ENCODE data around the gene KRTAP19-8. TPM values are rescaled to one million over a fixed set of nuclear protein-coding genes. Genes with fewer than 3 reads are reported as not detected.

Gene KRTAP19-8
- total and polyA plus RNA-seq, 7 experiments from 2014 or later = not detected

- ChIA-PET POLR2A (no interaction called here), CTCF (no interaction called here)
- no peak overlapping the region for H3K4me3 ChIP-seq (ENCODE audit: low read length)
- H3K27me3 ChIP-seq (ENCODE audit: control insufficient read depth in 2 of 2, insufficient read depth in 2 of 2, low read length in 2 of 2) = no peaks in the 10 kb centered on the region
- no peaks in the 10 kb centered on the region for H3K9me3 ChIP-seq (ENCODE audit: control insufficient read depth in 2 of 3, low read length in 3 of 3)
- H3K36me3 Mint-ChIP-seq = no peaks in the 10 kb centered on the region
- H3K4me1 ChIP-seq (ENCODE audit: control insufficient read depth in 2 of 2, insufficient read depth in 2 of 2, low read length in 2 of 2) = no peaks in the 10 kb centered on the region
- no peak for DNase-seq
- no peak overlapping the region for H3K27ac ChIP-seq (ENCODE audit: low read depth, low read length)
- H3K36me3 ChIP-seq (ENCODE audit: control insufficient read depth in 2 of 3, insufficient read depth in 3 of 3, low read length in 3 of 3) = no peaks in the 10 kb centered on the region
- no peak for ATAC-seq
- intact Hi-C loops (cut with micrococcal nuclease) = no loop called here
- H3K4me1 Mint-ChIP-seq = peaks cover 0 to 5% (median 0%) of the 10 kb centered on the region in 7 donors
- no peak overlapping the region for H3K4me3 Mint-ChIP-seq
- peaks cover 0 to 15% (median 12%) of the 10 kb centered on the region in 5 donors for H3K27me3 Mint-ChIP-seq
- H3K27ac Mint-ChIP-seq = no peak overlapping the region
- no peaks in the 10 kb centered on the region for H3K9me3 Mint-ChIP-seq
These were observed 40.7 kb downstream of the KRTAP19-8 start for GRCh38 chr21:30997541-30997940.

DNA sequence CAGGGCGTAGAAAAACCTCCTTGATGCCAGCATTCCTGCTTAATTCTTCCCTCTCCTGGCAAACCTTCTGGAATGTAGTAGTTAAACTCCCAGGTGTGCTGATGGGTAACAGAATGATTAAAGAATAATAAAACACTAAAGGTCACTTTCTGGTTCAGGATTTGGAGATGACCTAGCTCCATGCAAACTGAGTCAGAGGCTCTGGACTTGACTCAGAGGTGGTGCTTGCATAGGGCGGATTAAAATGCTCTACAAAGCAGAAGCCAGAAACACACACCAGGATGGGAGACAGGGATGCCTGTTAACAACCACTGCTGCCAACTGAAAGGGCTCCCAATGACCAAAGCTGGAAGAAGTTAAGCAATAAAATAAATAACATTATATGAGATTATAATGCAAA is 41.5 kb downstream of the KRTAP19-8 start:
- Mint-ChIP-seq H3K9me3 (no peaks in the 10 kb centered on the region), H3K4me3 (no peak overlapping the region), H3K36me3 (no peaks in the 10 kb centered on the region), H3K4me1 (peaks cover 0 to 5% (median 0%) of the 10 kb centered on the region in 7 donors), H3K27me3 (peaks cover 4 to 19% (median 16%) of the 10 kb centered on the region in 5 donors), H3K27ac (no peak overlapping the region)
- H3K4me3 ChIP-seq (ENCODE audit: low read length) = no peak overlapping the region
- ChIA-PET POLR2A (no interaction called here), CTCF (no interaction called here)
- H3K4me1 ChIP-seq (ENCODE audit: control insufficient read depth in 2 of 2, insufficient read depth in 2 of 2, low read length in 2 of 2) = no peaks in the 10 kb centered on the region
- H3K27ac ChIP-seq (ENCODE audit: low read depth, low read length) = no peak overlapping the region
- ATAC-seq (no peak), DNase-seq (no peak)
- no peaks in the 10 kb centered on the region for H3K36me3 ChIP-seq (ENCODE audit: control insufficient read depth in 2 of 3, insufficient read depth in 3 of 3, low read length in 3 of 3)
- no peaks in the 10 kb centered on the region for H3K9me3 ChIP-seq (ENCODE audit: control insufficient read depth in 2 of 3, low read length in 3 of 3)
- intact Hi-C loops (cut with micrococcal nuclease) = no loop called here
- H3K27me3 ChIP-seq (ENCODE audit: control insufficient read depth in 2 of 2, insufficient read depth in 2 of 2, low read length in 2 of 2) = no peaks in the 10 kb centered on the region

- Histone ChIP-seq H3K4me1 (ENCODE audit: control insufficient read depth in 2 of 2, insufficient read depth in 2 of 2, low read length in 2 of 2) (no peaks in the 10 kb centered on the region), H3K4me3 (ENCODE audit: low read length) (no peak overlapping the region), H3K27me3 (ENCODE audit: control insufficient read depth in 2 of 2, insufficient read depth in 2 of 2, low read length in 2 of 2) (no peaks in the 10 kb centered on the region), H3K27ac (ENCODE audit: low read depth, low read length) (no peak overlapping the region), H3K9me3 (ENCODE audit: control insufficient read depth in 2 of 3, low read length in 3 of 3) (no peaks in the 10 kb centered on the region), H3K36me3 (ENCODE audit: control insufficient read depth in 2 of 3, insufficient read depth in 3 of 3, low read length in 3 of 3) (no peaks in the 10 kb centered on the region)
- ATAC-seq = no peak
- no peaks in the 10 kb centered on the region for H3K36me3 Mint-ChIP-seq
- intact Hi-C loops (cut with micrococcal nuclease) = no loop called here
- DNase-seq = no peak
- H3K4me3 Mint-ChIP-seq = no peak overlapping the region
- peaks cover 0 to 5% (median 0%) of the 10 kb centered on the region in 7 donors for H3K4me1 Mint-ChIP-seq
- ChIA-PET POLR2A (no interaction called here), CTCF (no interaction called here)
- H3K27ac Mint-ChIP-seq = no peak overlapping the region
- no peaks in the 10 kb centered on the region for H3K9me3 Mint-ChIP-seq
- H3K27me3 Mint-ChIP-seq = peaks cover 4 to 28% (median 16%) of the 10 kb centered on the region in 5 donors
These were observed 43.3 kb downstream of the KRTAP19-8 start for GRCh38 chr21:30994932-30995331.

DNA sequence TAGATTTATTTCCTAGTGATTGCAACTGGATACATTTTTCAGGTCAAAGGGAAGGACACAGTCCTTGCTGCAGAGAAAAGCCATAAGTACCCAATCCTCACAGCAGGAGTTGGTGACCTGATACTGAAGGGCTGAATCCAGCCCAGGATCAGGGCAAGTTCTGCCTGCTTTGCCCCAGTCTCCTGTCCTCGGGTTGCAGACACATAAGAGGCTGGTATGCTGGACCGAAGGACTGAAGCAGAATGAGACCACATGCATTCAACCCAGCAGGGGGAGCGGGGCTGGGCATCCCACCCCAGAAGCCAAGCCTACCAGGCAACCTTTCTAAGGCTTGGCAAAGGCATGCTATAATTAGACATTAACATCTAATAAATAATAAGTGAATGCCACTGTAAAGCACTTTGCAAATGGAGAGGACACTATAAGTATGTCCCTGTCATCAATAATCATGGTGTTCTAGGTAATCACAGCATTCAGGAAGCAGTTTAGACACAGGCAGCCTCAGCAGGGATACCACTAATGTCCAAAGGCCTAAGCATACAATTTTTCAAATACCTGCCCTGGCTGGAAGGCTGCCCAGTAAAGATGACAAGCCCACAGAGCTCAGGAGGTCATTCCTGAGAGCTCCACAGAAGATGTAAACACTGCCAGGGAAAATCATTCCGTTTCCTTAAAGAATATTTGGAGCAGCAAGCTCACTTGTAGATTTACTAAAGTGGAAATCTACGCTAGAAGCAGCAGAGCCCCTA is 47.6 kb downstream of the KRTAP19-8 start:
- no peaks in the 10 kb centered on the region for H3K27me3 ChIP-seq (ENCODE audit: control insufficient read depth in 2 of 2, insufficient read depth in 2 of 2, low read length in 2 of 2)
- H3K9me3 ChIP-seq (ENCODE audit: control insufficient read depth in 2 of 3, low read length in 3 of 3) = no peaks in the 10 kb centered on the region
- DNase-seq = no peak
- H3K4me1 ChIP-seq (ENCODE audit: control insufficient read depth in 2 of 2, insufficient read depth in 2 of 2, low read length in 2 of 2) = no peaks in the 10 kb centered on the region
- Mint-ChIP-seq H3K27me3 (peaks cover 4 to 28% (median 15%) of the 10 kb centered on the region in 5 donors), H3K36me3 (peaks cover 0 to 1% (median 0%) of the 10 kb centered on the region in 5 donors), H3K4me3 (no peak overlapping the region), H3K9me3 (no peaks in the 10 kb centered on the region), H3K27ac (no peak overlapping the region), H3K4me1 (peaks cover 0 to 5% (median 0%) of the 10 kb centered on the region in 7 donors)
- intact Hi-C loops (cut with micrococcal nuclease) = no loop called here
- ATAC-seq = no peak
- CTCF ChIA-PET = interaction anchor here (0.7 kb wide), 1 partner anchor 15 kb away, joined by 4 read pairs; no protein-coding TSS in a partner anchor
- POLR2A ChIA-PET = no interaction called here
- H3K36me3 ChIP-seq (ENCODE audit: control insufficient read depth in 2 of 3, insufficient read depth in 3 of 3, low read length in 3 of 3) = no peaks in the 10 kb centered on the region
- no peak overlapping the region for H3K27ac ChIP-seq (ENCODE audit: low read depth, low read length)
- H3K4me3 ChIP-seq (ENCODE audit: low read length) = no peak overlapping the region

DNA sequence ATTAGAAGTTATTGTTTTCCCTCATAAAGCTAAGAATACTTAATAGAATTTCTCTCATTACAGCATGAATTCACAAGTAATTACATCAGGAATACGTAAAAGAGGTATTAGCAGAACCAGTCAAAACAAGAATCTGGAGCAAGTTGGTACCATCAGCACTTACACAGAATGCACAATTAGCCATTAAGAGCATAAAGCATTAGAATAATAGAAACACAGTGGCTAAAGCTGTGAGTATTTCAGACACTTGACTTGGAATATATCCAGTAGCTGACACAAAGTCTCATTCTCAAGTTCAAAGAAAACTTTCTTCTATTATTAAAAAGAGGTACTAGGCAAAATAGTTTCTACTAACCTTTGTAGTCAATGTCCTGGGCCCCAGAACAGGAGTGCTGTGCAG is 49.6 kb downstream of the KRTAP19-8 start:
- Mint-ChIP-seq H3K27me3 (peaks cover 0 to 21% (median 4%) of the 10 kb centered on the region in 5 donors), H3K4me3 (no peak overlapping the region), H3K9me3 (no peaks in the 10 kb centered on the region), H3K4me1 (no peaks in the 10 kb centered on the region), H3K27ac (no peak overlapping the region), H3K36me3 (peaks cover 0 to 3% (median 0%) of the 10 kb centered on the region in 5 donors)
- POLR2A ChIA-PET = no interaction called here
- Histone ChIP-seq H3K4me1 (ENCODE audit: control insufficient read depth in 2 of 2, insufficient read depth in 2 of 2, low read length in 2 of 2) (no peaks in the 10 kb centered on the region), H3K4me3 (ENCODE audit: low read length) (no peak overlapping the region), H3K27me3 (ENCODE audit: control insufficient read depth in 2 of 2, insufficient read depth in 2 of 2, low read length in 2 of 2) (no peaks in the 10 kb centered on the region), H3K9me3 (ENCODE audit: control insufficient read depth in 2 of 3, low read length in 3 of 3) (no peaks in the 10 kb centered on the region), H3K27ac (ENCODE audit: low read depth, low read length) (no peak overlapping the region), H3K36me3 (ENCODE audit: control insufficient read depth in 2 of 3, insufficient read depth in 3 of 3, low read length in 3 of 3) (no peaks in the 10 kb centered on the region)
- no peak for ATAC-seq
- DNase-seq = no peak
- intact Hi-C loops (cut with micrococcal nuclease) = no loop called here
- CTCF ChIA-PET = no interaction called here

Other genes starting within 250 kb of the KRTAP19-8 start
- not detected for gene KRTAP8-1, start 225.2 kb downstream of the KRTAP19-8 start, total RNA-seq
- not detected for gene KRTAP8-1, start 225.2 kb downstream of the KRTAP19-8 start, polyA plus RNA-seq
- not detected for gene KRTAP7-1, start 208.7 kb downstream of the KRTAP19-8 start, total RNA-seq
- not detected for gene KRTAP7-1, start 208.7 kb downstream of the KRTAP19-8 start, polyA plus RNA-seq
- not detected for gene KRTAP11-1, start 156.9 kb downstream of the KRTAP19-8 start, total RNA-seq
- not detected for gene KRTAP11-1, start 156.9 kb downstream of the KRTAP19-8 start, polyA plus RNA-seq

All from naive thymus-derived CD4-positive, alpha-beta T cell (primary cell).